Neural cell (in vitro differentiated cells): ENCODE data around the gene IGSF23. TPM values are rescaled to one million over a fixed set of nuclear protein-coding genes. Genes with fewer than 3 reads are reported as not detected.

Source experiments
- H2AFZ ChIP-seq: fragments of 200-600, 300-800 bp; sonication (generic), shearing (Covaris generic); 2 replicates; pipeline ENCODE4 v1.6.0; 2014; ENCODE audit warnings: low read depth, mild to moderate bottlenecking, antibody characterized with exemption, low read length, moderate library complexity
- H3F3A ChIP-seq: fragments of 200-600 bp; shearing (Covaris generic); 2 replicates; pipeline ENCODE4 v1.6.1; 2016; ENCODE audit warnings: mild to moderate bottlenecking, moderate library complexity, mixed read lengths, antibody characterized with exemption, low read length; ENCODE audit not compliant: insufficient read depth, poor library complexity, severe bottlenecking
- H3K27ac ChIP-seq: fragments of 200-600, 300-800 bp; sonication (generic), shearing (Covaris generic); 2 replicates; pipeline ENCODE4 v1.5.1; 2014; ENCODE audit warnings: mild to moderate bottlenecking, low read length, moderate library complexity
- H3K27me3 ChIP-seq: fragments of 300-800, 200-600 bp; sonication (generic), shearing (Covaris generic); 2 replicates; pipeline ENCODE4 v1.6.0; 2014; ENCODE audit warnings: mild to moderate bottlenecking, low read depth, low read length, moderate library complexity; ENCODE audit not compliant: insufficient read depth
- H3K36me3 ChIP-seq: fragments of 300-800, 200-600 bp; sonication (generic), shearing (Covaris generic); 2 replicates; pipeline ENCODE4 v1.5.1; 2014; ENCODE audit warnings: mild to moderate bottlenecking, antibody characterized with exemption, low read length, moderate library complexity; ENCODE audit not compliant: insufficient read depth
- H3K4me2 ChIP-seq: fragments of 300-800, 200-600 bp; sonication (generic), shearing (Covaris generic); 2 replicates; pipeline ENCODE4 v1.6.0; 2014; ENCODE audit warnings: mild to moderate bottlenecking, low read length
- H3K4me3 ChIP-seq: fragments of 300-800, 200-600 bp; sonication (generic), shearing (Covaris generic); 2 replicates; pipeline ENCODE4 v1.5.1; 2014; ENCODE audit warnings: mild to moderate bottlenecking, low read length, moderate library complexity
- H3K79me2 ChIP-seq: fragments of 200-600 bp; shearing (Covaris generic); replicated peaks from 2 replicates; pipeline ENCODE4 v1.6.0; 2014; ENCODE audit warnings: mild to moderate bottlenecking, low read length, moderate library complexity; ENCODE audit not compliant: insufficient read depth
- H3K9ac ChIP-seq: fragments of 300-800, 200-600 bp; sonication (generic), shearing (Covaris generic); 2 replicates; pipeline ENCODE4 v1.6.1; 2016; ENCODE audit warnings: mild to moderate bottlenecking, low read length, mixed read lengths
- H3K9me2 ChIP-seq: fragments of 200-600 bp; shearing (Covaris generic); 2 replicates; pipeline ENCODE4 v1.6.1; 2016; ENCODE audit warnings: mild to moderate bottlenecking, low read length, mixed read lengths; ENCODE audit not compliant: insufficient read depth
- H3K9me3 ChIP-seq: fragments of 200-600, 300-800 bp; sonication (generic), shearing (Covaris generic); 2 replicates; pipeline ENCODE4 v1.6.1; 2016; ENCODE audit warnings: mild to moderate bottlenecking, mixed run types, low read length, moderate library complexity, mixed read lengths
- H4K20me1 ChIP-seq: fragments of 200-600 bp; shearing (Covaris generic); 2 replicates; pipeline ENCODE4 v1.6.1; 2016; ENCODE audit warnings: mild to moderate bottlenecking, mixed run types; ENCODE audit not compliant: insufficient read depth
- CTCF ChIP-seq: fragments of 450-650 bp; IDR thresholded peaks from 2 replicates; pipeline ENCODE4 v1.5.1; 2014; ENCODE audit warnings: antibody characterized with exemption, mild to moderate bottlenecking, moderate library complexity; ENCODE audit not compliant: poor library complexity, severe bottlenecking
- EP300 ChIP-seq: fragments of 450-650 bp; conservative IDR thresholded peaks from 2 replicates; pipeline ENCODE4 v1.6.1; 2014; ENCODE audit warnings: antibody characterized with exemption, mild to moderate bottlenecking, moderate library complexity; ENCODE audit not compliant: poor library complexity, severe bottlenecking
- EZH2 ChIP-seq: fragments of 200-600, 300-800 bp; shearing (Covaris generic), sonication (generic); IDR thresholded peaks from 2 replicates; pipeline ENCODE4 v1.6.1; 2014; ENCODE audit warnings: antibody characterized with exemption, low read length, borderline replicate concordance, mild to moderate bottlenecking; ENCODE audit not compliant: insufficient read depth, poor library complexity, severe bottlenecking
- MXI1 ChIP-seq: fragments of 450-650 bp; conservative IDR thresholded peaks from 2 replicates; pipeline ENCODE4 v1.6.1; 2014; ENCODE audit warnings: antibody characterized with exemption, mild to moderate bottlenecking; ENCODE audit not compliant: poor library complexity, severe bottlenecking
- POLR2AphosphoS5 ChIP-seq: IDR thresholded peaks from 2 replicates; pipeline ENCODE4 v1.6.1; 2012
- RAD21 ChIP-seq: fragments of 450-650 bp; conservative IDR thresholded peaks from 2 replicates; pipeline ENCODE4 v1.6.1; 2014; ENCODE audit warnings: antibody characterized with exemption, mild to moderate bottlenecking, moderate library complexity
- REST ChIP-seq: IDR thresholded peaks from 2 replicates; pipeline ENCODE4 v1.6.1; 2012; ENCODE audit warnings: borderline replicate concordance
- SMC3 ChIP-seq: fragments of 450-650 bp; conservative IDR thresholded peaks from 2 replicates; pipeline ENCODE4 v1.6.1; 2014; ENCODE audit warnings: antibody characterized with exemption, mild to moderate bottlenecking, moderate library complexity; ENCODE audit not compliant: poor library complexity
- TAF1 ChIP-seq: IDR thresholded peaks from 2 replicates; pipeline ENCODE4 v1.6.1; 2012; ENCODE audit warnings: low read depth
- polyA plus RNA-seq: library from polyadenylated mRNA; depleted of rRNA; stranded (reverse); fragments of >200 nt; gene quantifications from 2 replicates; pipeline ENCODE4 v1.2.3, GENCODE V29; 2014

Gene IGSF23
- polyA plus RNA-seq, 1 donor from 2014 or later: not detected

GRCh38 chr19:44634785-44635184 lies 21.4 kb downstream of the IGSF23 start:
- Histone ChIP-seq H3K27me3 (no peaks in the 10 kb centered on the region), H3F3A (no peaks in the 10 kb centered on the region), H4K20me1 (no peaks in the 10 kb centered on the region), H3K9me2 (no peaks in the 10 kb centered on the region), H3K36me3 (no peaks in the 10 kb centered on the region), H3K4me3 (no peak overlapping the region), H3K4me2 (no peak overlapping the region), H2AFZ (no peak overlapping the region), H3K9ac (no peak overlapping the region), H3K27ac (no peak overlapping the region), H3K79me2 (no peaks in the 10 kb centered on the region), H3K9me3 (no peaks in the 10 kb centered on the region)
- no peak for TF ChIP-seq EZH2
- TF ChIP-seq CTCF: no peak
- TF ChIP-seq SMC3: no peak
- TF ChIP-seq TAF1: no peak
- TF ChIP-seq EP300: no peak
- TF ChIP-seq RAD21: no peak
- TF ChIP-seq POLR2AphosphoS5: no peak
- no peak for TF ChIP-seq REST
- no peak for TF ChIP-seq MXI1

- Histone ChIP-seq H3K9ac (no peak overlapping the region), H3K36me3 (no peaks in the 10 kb centered on the region), H4K20me1 (no peaks in the 10 kb centered on the region), H3F3A (no peaks in the 10 kb centered on the region), H3K4me2 (no peak overlapping the region), H2AFZ (no peak overlapping the region), H3K9me3 (no peaks in the 10 kb centered on the region), H3K27me3 (no peaks in the 10 kb centered on the region), H3K4me3 (no peak overlapping the region), H3K79me2 (no peaks in the 10 kb centered on the region), H3K9me2 (no peaks in the 10 kb centered on the region), H3K27ac (no peak overlapping the region)
- TF ChIP-seq TAF1: no peak
- no peak for TF ChIP-seq RAD21
- TF ChIP-seq SMC3: no peak
- TF ChIP-seq CTCF: no peak
- no peak for TF ChIP-seq REST
- TF ChIP-seq EP300: no peak
- TF ChIP-seq EZH2: no peak
- TF ChIP-seq MXI1: no peak
- no peak for TF ChIP-seq POLR2AphosphoS5
These were observed 22.4 kb downstream of the IGSF23 start for GRCh38 chr19:44635581-44636438.
